GM12878 (cell line): Measurements from ENCODE around the gene TMEM52. TPM values are rescaled to one million over a fixed set of nuclear protein-coding genes. Genes with fewer than 3 reads are reported as not detected.

Experiments used
- ASH2L ChIP-seq: fragments of 300-600, 200-600 bp; sonication (generic); IDR thresholded peaks from 2 replicates; pipeline ENCODE4 v1.6.1; 2017; ENCODE audit warnings: low read depth, mild to moderate bottlenecking, borderline replicate concordance
- CBX3 ChIP-seq: fragments of 200-600 bp; sonication (generic); IDR thresholded peaks from 2 replicates; pipeline ENCODE4 v1.6.1; 2016; ENCODE audit warnings: low read depth, borderline replicate concordance
- CHD4 ChIP-seq: fragments of 200-600 bp; sonication (generic); IDR thresholded peaks from 2 replicates; pipeline ENCODE4 v1.6.1; 2016; ENCODE audit warnings: mild to moderate bottlenecking
- GABPA ChIP-seq: IDR thresholded peaks from 2 replicates; pipeline ENCODE4 v1.6.1; 2014; ENCODE audit warnings: antibody characterized with exemption, low read depth, mild to moderate bottlenecking, inconsistent platforms
- IKZF1 ChIP-seq: fragments of 450-650 bp; conservative IDR thresholded peaks from 2 replicates; pipeline ENCODE4 v1.6.1; 2017; ENCODE audit warnings: antibody characterized with exemption, mild to moderate bottlenecking
- IRF4 ChIP-seq: IDR thresholded peaks from 2 replicates; pipeline ENCODE4 v1.6.1; 2011; ENCODE audit warnings: low read depth, low read length
- KDM1A ChIP-seq: fragments of 200-600 bp; sonication (generic); IDR thresholded peaks from 2 replicates; pipeline ENCODE4 v1.6.1; 2016; ENCODE audit warnings: borderline replicate concordance
- KLF5 ChIP-seq: fragments of 450-650 bp; IDR thresholded peaks from 2 replicates; pipeline ENCODE4 v1.6.1; 2014; ENCODE audit warnings: mild to moderate bottlenecking; ENCODE audit not compliant: partially characterized antibody
- MEF2A ChIP-seq: IDR thresholded peaks from 2 replicates; pipeline ENCODE4 v1.6.1; 2011; ENCODE audit warnings: low read depth, mild to moderate bottlenecking, low read length, moderate library complexity; ENCODE audit not compliant: insufficient read depth
- RAD21 ChIP-seq: IDR thresholded peaks from 2 replicates; pipeline ENCODE4 v1.6.1; 2011; ENCODE audit warnings: mild to moderate bottlenecking, low read depth, low read length, moderate library complexity; ENCODE audit not compliant: insufficient read depth
- RELA ChIP-seq: fragments of 450-650 bp; IDR thresholded peaks from 2 replicates; pipeline ENCODE4 v1.8.0; 2014; ENCODE audit warnings: borderline replicate concordance; ENCODE audit not compliant: partially characterized antibody
- SMC3 ChIP-seq: IDR thresholded peaks from 2 replicates; pipeline ENCODE4 v1.6.1; 2011; ENCODE audit warnings: low read length, improper control_type of control experiment, borderline replicate concordance
- STAT3 ChIP-seq: IDR thresholded peaks from 2 replicates; pipeline ENCODE4 v1.6.1; 2011; ENCODE audit warnings: low read depth, low read length, improper control_type of control experiment
- TAF1 ChIP-seq: IDR thresholded peaks from 2 replicates; pipeline ENCODE4 v1.6.1; 2011; ENCODE audit warnings: mild to moderate bottlenecking, low read depth, low read length, borderline replicate concordance
- ZNF384 ChIP-seq: IDR thresholded peaks from 2 replicates; pipeline ENCODE4 v1.6.1; 2012; ENCODE audit warnings: low read depth, mild to moderate bottlenecking, low read length, improper control_type of control experiment, borderline replicate concordance
- polyA plus RNA-seq, 11 experiments: library from polyadenylated mRNA; depleted of rRNA in 4 of 11; unstranded in 6 of 11; stranded (reverse) in 5 of 11; fragments of >200 nt; fragmentation: Nextera tagmentation in 4 of 11; fragmentation: Illumina TruSeq in 1 of 11; extraction: Ambion mirVana in 4 of 11; extraction: Trizol in 1 of 11; gene quantifications; 1 replicate in 1 of 11; 2 replicates in 10 of 11; pipeline versions ENCODE4 v1.2.1 to v1.2.3, GENCODE V29; 2011 to 2016; ENCODE audit warnings: inconsistent platforms in 2 of 11, missing spikeins in 2 of 11, low read depth in 1 of 11
- total RNA-seq, 4 experiments: library from RNA; depleted of rRNA in 3 of 4; stranded (reverse); fragments of >200 nt in 3 of 4; fragmentation: Illumina TruSeq in 1 of 4; extraction: Trizol in 1 of 4; gene quantifications; 2 replicates each; pipeline versions ENCODE4 v1.2.1 to v1.2.3, GENCODE V29; 2013 to 2021
- TF ChIP-seq, protein P1 (sequence below): fragments of 450-650 bp; IDR thresholded peaks from 2 replicates; pipeline ENCODE4 v1.6.1; 2018; ENCODE audit warnings: mild to moderate bottlenecking, low read depth, moderate library complexity; ENCODE audit not compliant: partially characterized antibody
- TF ChIP-seq, protein P2 (sequence below): IDR thresholded peaks from 2 replicates; pipeline ENCODE4 v1.6.1; 2011; ENCODE audit warnings: borderline replicate concordance, low read depth, mild to moderate bottlenecking, moderate library complexity, mixed read lengths, low read length; ENCODE audit not compliant: insufficient read depth; ENCODE audit errors: extremely low read length
- TF ChIP-seq, protein P3 (sequence below): IDR thresholded peaks from 2 replicates; pipeline ENCODE4 v1.6.1; 2011; ENCODE audit warnings: low read depth, low read length, improper control_type of control experiment, borderline replicate concordance
- TF ChIP-seq, protein P4 (sequence below): fragments of 450-650 bp; IDR thresholded peaks from 2 replicates; pipeline ENCODE4 v1.6.1; 2016; ENCODE audit warnings: mild to moderate bottlenecking

The TMEM52 gene
- total and polyA plus RNA-seq, 10 of the 15 experiments (the other 5 are each of a cell fraction or from before 2014, with no cell fraction given) = 0.17 to 0.33 (median 0.24) TPM; not detected in 7

DNA sequence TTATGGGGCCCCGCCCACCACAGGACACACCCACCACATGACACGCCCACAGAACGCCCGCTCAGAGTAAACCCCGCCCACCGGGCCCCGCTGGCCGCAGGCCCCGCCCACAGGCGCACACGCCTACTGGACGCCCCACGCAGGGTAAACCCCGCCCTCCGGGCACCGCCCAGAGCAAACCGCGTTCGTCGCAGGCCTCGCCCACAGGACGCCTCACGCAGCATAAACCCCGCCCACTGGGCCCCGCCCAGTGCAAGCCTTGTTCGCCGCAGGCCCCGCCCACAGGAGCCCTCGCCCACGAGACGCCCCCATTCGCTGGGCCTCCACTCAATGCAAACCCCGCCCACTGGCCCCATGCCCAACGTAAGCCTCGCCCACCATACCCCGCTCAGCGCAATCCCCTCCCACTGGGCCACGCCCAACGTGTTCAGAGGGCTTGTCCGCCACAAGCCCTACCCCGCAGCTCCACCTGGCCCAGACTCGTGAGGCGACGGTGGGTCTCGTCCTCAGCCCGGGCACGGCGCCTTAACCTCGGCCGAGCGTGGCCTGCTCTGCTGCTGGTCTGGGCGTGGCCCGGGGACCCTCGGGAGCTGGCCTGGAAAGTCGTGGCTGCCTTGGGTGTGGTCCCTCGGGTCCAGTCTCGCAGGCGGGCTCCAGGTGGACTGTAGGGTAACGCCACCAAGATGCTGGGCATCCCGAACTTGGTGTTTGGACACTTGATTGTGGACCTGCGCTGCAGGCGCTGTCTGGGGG is 401 bp upstream of the TMEM52 start (continued):
- TF ChIP-seq, protein P1, sequence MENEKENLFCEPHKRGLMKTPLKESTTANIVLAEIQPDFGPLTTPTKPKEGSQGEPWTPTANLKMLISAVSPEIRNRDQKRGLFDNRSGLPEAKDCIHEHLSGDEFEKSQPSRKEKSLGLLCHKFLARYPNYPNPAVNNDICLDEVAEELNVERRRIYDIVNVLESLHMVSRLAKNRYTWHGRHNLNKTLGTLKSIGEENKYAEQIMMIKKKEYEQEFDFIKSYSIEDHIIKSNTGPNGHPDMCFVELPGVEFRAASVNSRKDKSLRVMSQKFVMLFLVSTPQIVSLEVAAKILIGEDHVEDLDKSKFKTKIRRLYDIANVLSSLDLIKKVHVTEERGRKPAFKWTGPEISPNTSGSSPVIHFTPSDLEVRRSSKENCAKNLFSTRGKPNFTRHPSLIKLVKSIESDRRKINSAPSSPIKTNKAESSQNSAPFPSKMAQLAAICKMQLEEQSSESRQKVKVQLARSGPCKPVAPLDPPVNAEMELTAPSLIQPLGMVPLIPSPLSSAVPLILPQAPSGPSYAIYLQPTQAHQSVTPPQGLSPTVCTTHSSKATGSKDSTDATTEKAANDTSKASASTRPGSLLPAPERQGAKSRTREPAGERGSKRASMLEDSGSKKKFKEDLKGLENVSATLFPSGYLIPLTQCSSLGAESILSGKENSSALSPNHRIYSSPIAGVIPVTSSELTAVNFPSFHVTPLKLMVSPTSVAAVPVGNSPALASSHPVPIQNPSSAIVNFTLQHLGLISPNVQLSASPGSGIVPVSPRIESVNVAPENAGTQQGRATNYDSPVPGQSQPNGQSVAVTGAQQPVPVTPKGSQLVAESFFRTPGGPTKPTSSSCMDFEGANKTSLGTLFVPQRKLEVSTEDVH = no peak
- TF ChIP-seq RELA (no peak), STAT3 (no peak), ASH2L (no peak), IKZF1 (no peak), KLF5 (no peak), IRF4 (no peak), TAF1 (no peak), ZNF384 (no peak), KDM1A (no peak), RAD21 (no peak), SMC3 (no peak), CBX3 (no peak), MEF2A (no peak), GABPA (no peak), CHD4 (no peak)
- TF ChIP-seq, protein P2, sequence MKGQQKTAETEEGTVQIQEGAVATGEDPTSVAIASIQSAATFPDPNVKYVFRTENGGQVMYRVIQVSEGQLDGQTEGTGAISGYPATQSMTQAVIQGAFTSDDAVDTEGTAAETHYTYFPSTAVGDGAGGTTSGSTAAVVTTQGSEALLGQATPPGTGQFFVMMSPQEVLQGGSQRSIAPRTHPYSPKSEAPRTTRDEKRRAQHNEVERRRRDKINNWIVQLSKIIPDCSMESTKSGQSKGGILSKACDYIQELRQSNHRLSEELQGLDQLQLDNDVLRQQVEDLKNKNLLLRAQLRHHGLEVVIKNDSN = peak; percentile 33
- TF ChIP-seq, protein P3, sequence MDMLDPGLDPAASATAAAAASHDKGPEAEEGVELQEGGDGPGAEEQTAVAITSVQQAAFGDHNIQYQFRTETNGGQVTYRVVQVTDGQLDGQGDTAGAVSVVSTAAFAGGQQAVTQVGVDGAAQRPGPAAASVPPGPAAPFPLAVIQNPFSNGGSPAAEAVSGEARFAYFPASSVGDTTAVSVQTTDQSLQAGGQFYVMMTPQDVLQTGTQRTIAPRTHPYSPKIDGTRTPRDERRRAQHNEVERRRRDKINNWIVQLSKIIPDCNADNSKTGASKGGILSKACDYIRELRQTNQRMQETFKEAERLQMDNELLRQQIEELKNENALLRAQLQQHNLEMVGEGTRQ = peak; percentile 1; the same call in 1 of the 2 replicates
- TF ChIP-seq, protein P4, sequence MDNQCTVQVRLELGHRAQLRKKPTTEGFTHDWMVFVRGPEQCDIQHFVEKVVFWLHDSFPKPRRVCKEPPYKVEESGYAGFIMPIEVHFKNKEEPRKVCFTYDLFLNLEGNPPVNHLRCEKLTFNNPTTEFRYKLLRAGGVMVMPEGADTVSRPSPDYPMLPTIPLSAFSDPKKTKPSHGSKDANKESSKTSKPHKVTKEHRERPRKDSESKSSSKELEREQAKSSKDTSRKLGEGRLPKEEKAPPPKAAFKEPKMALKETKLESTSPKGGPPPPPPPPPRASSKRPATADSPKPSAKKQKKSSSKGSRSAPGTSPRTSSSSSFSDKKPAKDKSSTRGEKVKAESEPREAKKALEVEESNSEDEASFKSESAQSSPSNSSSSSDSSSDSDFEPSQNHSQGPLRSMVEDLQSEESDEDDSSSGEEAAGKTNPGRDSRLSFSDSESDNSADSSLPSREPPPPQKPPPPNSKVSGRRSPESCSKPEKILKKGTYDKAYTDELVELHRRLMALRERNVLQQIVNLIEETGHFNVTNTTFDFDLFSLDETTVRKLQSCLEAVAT = no peak
